ENCODE results near the gene CRTC1. TPM values are rescaled to one million over a fixed set of nuclear protein-coding genes. Genes with fewer than 3 reads are reported as not detected.

CRTC1 gene
- total RNA-seq, 1 donor from 2014 or later = 39.7 TPM

- no peak for TF ChIP-seq CTCF (IDR thresholded peaks at IDR 0.05; ENCODE audit: unreplicated experiment)
- Mint-ChIP-seq H3K4me3 (ENCODE audit: low read depth) (no peak overlapping the region), H3K27ac (no peak overlapping the region), H3K36me3 (ENCODE audit: insufficient read depth) (no peaks in the 10 kb centered on the region), H3K9me3 (ENCODE audit: low read depth) (no peaks in the 10 kb centered on the region), H3K27me3 (peaks cover 19% of the 10 kb centered on the region), H3K4me1 (ENCODE audit: low read depth) (no peaks in the 10 kb centered on the region)
- no peak for DNase-seq (ENCODE audit: low spot score, unreplicated experiment)
Observed at GRCh38 chr19:18780081-18780480, 96.6 kb downstream of the CRTC1 start.

- Mint-ChIP-seq H3K4me3 (ENCODE audit: low read depth) (no peak overlapping the region), H3K27me3 (peaks cover 23% of the 10 kb centered on the region), H3K36me3 (ENCODE audit: insufficient read depth) (no peaks in the 10 kb centered on the region), H3K27ac (no peak overlapping the region), H3K4me1 (ENCODE audit: low read depth) (peaks cover 2% of the 10 kb centered on the region), H3K9me3 (ENCODE audit: low read depth) (no peaks in the 10 kb centered on the region)
- no peak for DNase-seq (ENCODE audit: low spot score, unreplicated experiment)
- peak; percentile 24 for TF ChIP-seq CTCF (IDR thresholded peaks at IDR 0.05; ENCODE audit: unreplicated experiment)
Observed at GRCh38 chr19:18780631-18781030, 97.2 kb downstream of the CRTC1 start.

GRCh38 chr19:18781047-18781600, 97.6 kb downstream of the CRTC1 start:
- TF ChIP-seq CTCF (IDR thresholded peaks at IDR 0.05; ENCODE audit: unreplicated experiment) = no peak
- H3K27me3 Mint-ChIP-seq = peaks cover 28% of the 10 kb centered on the region
- H3K27ac Mint-ChIP-seq = no peak overlapping the region
- no peaks in the 10 kb centered on the region for H3K36me3 Mint-ChIP-seq (ENCODE audit: insufficient read depth)
- peaks cover 2% of the 10 kb centered on the region for H3K4me1 Mint-ChIP-seq (ENCODE audit: low read depth)
- no peak overlapping the region for H3K4me3 Mint-ChIP-seq (ENCODE audit: low read depth)
- no peaks in the 10 kb centered on the region for H3K9me3 Mint-ChIP-seq (ENCODE audit: low read depth)
- no peak for DNase-seq (ENCODE audit: low spot score, unreplicated experiment)

- Mint-ChIP-seq H3K27me3 (peaks cover 37% of the 10 kb centered on the region), H3K4me1 (ENCODE audit: low read depth) (peaks cover 2% of the 10 kb centered on the region), H3K9me3 (ENCODE audit: low read depth) (no peaks in the 10 kb centered on the region), H3K36me3 (ENCODE audit: insufficient read depth) (no peaks in the 10 kb centered on the region), H3K27ac (no peak overlapping the region), H3K4me3 (ENCODE audit: low read depth) (no peak overlapping the region)
- TF ChIP-seq CTCF (IDR thresholded peaks at IDR 0.05; ENCODE audit: unreplicated experiment) = no peak
- no peak for DNase-seq (ENCODE audit: low spot score, unreplicated experiment)
Observed at GRCh38 chr19:18781885-18782527, 98.5 kb downstream of the CRTC1 start.

- TF ChIP-seq CTCF (IDR thresholded peaks at IDR 0.05; ENCODE audit: unreplicated experiment) = no peak
- Mint-ChIP-seq H3K27me3 (peaks cover 43% of the 10 kb centered on the region), H3K4me1 (ENCODE audit: low read depth) (peaks cover 2% of the 10 kb centered on the region), H3K27ac (no peak overlapping the region), H3K9me3 (ENCODE audit: low read depth) (no peaks in the 10 kb centered on the region), H3K4me3 (ENCODE audit: low read depth) (no peak overlapping the region), H3K36me3 (ENCODE audit: insufficient read depth) (no peaks in the 10 kb centered on the region)
- no peak for DNase-seq (ENCODE audit: low spot score, unreplicated experiment)
Observed at GRCh38 chr19:18782559-18783225, 99.2 kb downstream of the CRTC1 start.

Measured in progenitor cell of endocrine pancreas (in vitro differentiated cells).